Measurements from ENCODE around the gene PDCD6IP. TPM values are rescaled to one million over a fixed set of nuclear protein-coding genes. Genes with fewer than 3 reads are reported as not detected.
A peak's percentile ranks its signal among the peaks of the same experiment; 100 is the strongest.

PDCD6IP gene
- total and polyA plus RNA-seq, 2 donors (not counting 1 experiment from before 2014, with no cell fraction given) = 99.4 to 146 TPM

DNA sequence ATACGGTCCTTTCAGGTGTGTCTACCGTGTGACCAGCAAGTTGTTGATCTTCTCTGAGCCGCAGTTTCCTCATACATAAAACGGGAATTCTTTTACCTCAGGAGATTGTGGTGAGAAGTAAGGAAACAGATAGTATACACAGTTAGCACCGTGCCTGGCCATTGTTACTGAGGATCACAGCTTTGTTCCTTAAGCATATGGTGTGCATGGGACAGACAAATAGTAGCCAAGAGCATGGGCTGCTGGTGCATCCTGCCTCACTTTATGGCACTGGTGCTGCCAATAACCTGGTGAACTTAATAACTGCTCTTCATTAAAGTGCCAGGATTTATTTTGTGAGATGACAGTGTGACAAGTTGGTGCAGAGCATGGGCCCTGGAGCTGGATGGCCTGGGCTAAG, 86.3 kb downstream of the PDCD6IP start:
- TF ChIP-seq EZH2 (IDR thresholded peaks at IDR 0.05; ENCODE audit: low read length, missing control alignments) = no peak
- TF ChIP-seq, protein P1, sequence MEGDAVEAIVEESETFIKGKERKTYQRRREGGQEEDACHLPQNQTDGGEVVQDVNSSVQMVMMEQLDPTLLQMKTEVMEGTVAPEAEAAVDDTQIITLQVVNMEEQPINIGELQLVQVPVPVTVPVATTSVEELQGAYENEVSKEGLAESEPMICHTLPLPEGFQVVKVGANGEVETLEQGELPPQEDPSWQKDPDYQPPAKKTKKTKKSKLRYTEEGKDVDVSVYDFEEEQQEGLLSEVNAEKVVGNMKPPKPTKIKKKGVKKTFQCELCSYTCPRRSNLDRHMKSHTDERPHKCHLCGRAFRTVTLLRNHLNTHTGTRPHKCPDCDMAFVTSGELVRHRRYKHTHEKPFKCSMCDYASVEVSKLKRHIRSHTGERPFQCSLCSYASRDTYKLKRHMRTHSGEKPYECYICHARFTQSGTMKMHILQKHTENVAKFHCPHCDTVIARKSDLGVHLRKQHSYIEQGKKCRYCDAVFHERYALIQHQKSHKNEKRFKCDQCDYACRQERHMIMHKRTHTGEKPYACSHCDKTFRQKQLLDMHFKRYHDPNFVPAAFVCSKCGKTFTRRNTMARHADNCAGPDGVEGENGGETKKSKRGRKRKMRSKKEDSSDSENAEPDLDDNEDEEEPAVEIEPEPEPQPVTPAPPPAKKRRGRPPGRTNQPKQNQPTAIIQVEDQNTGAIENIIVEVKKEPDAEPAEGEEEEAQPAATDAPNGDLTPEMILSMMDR (conservative IDR thresholded peaks at IDR 0.05 in 1 of 2, IDR thresholded peaks at IDR 0.05 in 1 of 2; ENCODE audit: low read depth in 1 of 2, low read length in 2 of 2) = no peak
- H3K27ac ChIP-seq (ENCODE audit: insufficient read depth, low read length) = no peak overlapping the region
- H2AFZ ChIP-seq (ENCODE audit: low read length) = no peak overlapping the region

DNA sequence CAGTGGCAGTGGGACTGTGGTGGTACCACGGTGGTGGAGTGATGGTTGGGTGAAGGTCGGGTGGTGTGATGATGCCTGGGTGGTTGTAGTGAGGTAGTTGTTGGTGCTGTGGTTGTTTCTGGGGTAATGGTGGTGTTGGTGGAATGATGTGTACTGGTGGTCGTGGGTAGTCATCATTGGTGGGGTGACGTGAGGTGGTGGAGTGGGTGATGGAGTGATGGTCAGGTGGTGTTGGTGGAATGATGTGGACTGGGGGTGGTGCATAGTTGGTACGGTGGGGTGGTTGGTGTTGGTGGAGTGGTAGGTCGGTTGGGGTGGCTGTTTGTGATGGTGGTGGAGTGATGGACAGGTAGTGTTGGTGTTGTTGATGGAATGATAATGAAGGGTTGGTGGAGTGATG, 87.1 kb downstream of the PDCD6IP start:
- Histone ChIP-seq H3K27ac (ENCODE audit: insufficient read depth, low read length) (no peak overlapping the region), H3K36me3 (ENCODE audit: control insufficient read depth, insufficient read depth, low read length) (no peaks in the 10 kb centered on the region), H4K20me1 (ENCODE audit: control insufficient read depth, extremely low read depth, insufficient read depth, low read length) (no peaks in the 10 kb centered on the region), H2AFZ (ENCODE audit: low read length) (no peak overlapping the region), H3K9ac (ENCODE audit: insufficient read depth, low read length) (no peak overlapping the region), H3K27me3 (ENCODE audit: control insufficient read depth, insufficient read depth, low read length) (no peaks in the 10 kb centered on the region), H3K9me3 (ENCODE audit: control insufficient read depth, insufficient read depth, low read depth, low read length) (no peaks in the 10 kb centered on the region), H3K79me2 (ENCODE audit: control insufficient read depth, insufficient read depth, low read length) (no peaks in the 10 kb centered on the region), H3K4me2 (ENCODE audit: extremely low read depth, insufficient read depth, low read length) (no peak overlapping the region), H3K4me3 (replicated peaks in 1 of 4; ENCODE audit: control extremely low read depth in 1 of 4, insufficient read depth in 1 of 4, low read depth in 3 of 4, low read length in 4 of 4) (no peak overlapping the region), H3K4me1 (ENCODE audit: control insufficient read depth, extremely low read depth, insufficient read depth, low read length) (no peaks in the 10 kb centered on the region)
- no peak for DNase-seq (ENCODE audit: low read depth in 2 of 2)
- TF ChIP-seq, protein P1 (conservative IDR thresholded peaks at IDR 0.05 in 1 of 2, IDR thresholded peaks at IDR 0.05 in 1 of 2; ENCODE audit: low read depth in 1 of 2, low read length in 2 of 2) = no peak
- no peak for TF ChIP-seq EZH2 (IDR thresholded peaks at IDR 0.05; ENCODE audit: low read length, missing control alignments)

More for the DNA sequence above, 86.3 kb downstream of the PDCD6IP start:
- H3K4me1 ChIP-seq (ENCODE audit: control insufficient read depth, extremely low read depth, insufficient read depth, low read length) = no peaks in the 10 kb centered on the region
- H3K27me3 ChIP-seq (ENCODE audit: control insufficient read depth, insufficient read depth, low read length) = no peaks in the 10 kb centered on the region
- H3K9me3 ChIP-seq (ENCODE audit: control insufficient read depth, insufficient read depth, low read depth, low read length) = no peaks in the 10 kb centered on the region
- H3K4me3 ChIP-seq (replicated peaks in 1 of 4; ENCODE audit: control extremely low read depth in 1 of 4, insufficient read depth in 1 of 4, low read depth in 3 of 4, low read length in 4 of 4) = no peak overlapping the region
- no peaks in the 10 kb centered on the region for H4K20me1 ChIP-seq (ENCODE audit: control insufficient read depth, extremely low read depth, insufficient read depth, low read length)
- H3K9ac ChIP-seq (ENCODE audit: insufficient read depth, low read length) = no peak overlapping the region
- DNase-seq (ENCODE audit: low read depth in 2 of 2) = no peak
- H3K4me2 ChIP-seq (ENCODE audit: extremely low read depth, insufficient read depth, low read length) = no peak overlapping the region
- no peaks in the 10 kb centered on the region for H3K36me3 ChIP-seq (ENCODE audit: control insufficient read depth, insufficient read depth, low read length)
- H3K79me2 ChIP-seq (ENCODE audit: control insufficient read depth, insufficient read depth, low read length) = no peaks in the 10 kb centered on the region

DNA sequence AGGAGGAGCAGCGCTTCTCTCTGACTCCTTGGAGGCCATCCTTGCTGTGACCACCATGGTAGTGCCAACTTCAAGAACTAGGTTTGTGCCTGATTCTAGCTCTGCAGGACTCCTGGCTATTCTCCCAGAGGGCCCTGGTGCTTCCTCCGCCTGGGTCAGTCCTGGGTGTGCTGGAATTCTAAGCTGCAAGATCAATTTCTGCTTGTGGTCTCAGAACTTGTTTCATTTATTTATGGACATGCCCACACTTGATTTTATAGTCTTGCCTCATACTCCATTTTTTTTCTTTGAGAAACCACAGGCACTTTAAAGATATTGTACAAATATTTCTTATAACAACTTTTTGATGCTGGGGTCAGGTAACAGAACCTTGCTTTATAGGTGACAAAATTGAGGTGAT, 87.6 kb downstream of the PDCD6IP start:
- H3K4me2 ChIP-seq (ENCODE audit: extremely low read depth, insufficient read depth, low read length) = no peak overlapping the region
- TF ChIP-seq, protein P1 (conservative IDR thresholded peaks at IDR 0.05 in 1 of 2, IDR thresholded peaks at IDR 0.05 in 1 of 2; ENCODE audit: low read depth in 1 of 2, low read length in 2 of 2) = no peak
- no peak for TF ChIP-seq EZH2 (IDR thresholded peaks at IDR 0.05; ENCODE audit: low read length, missing control alignments)
- H3K36me3 ChIP-seq (ENCODE audit: control insufficient read depth, insufficient read depth, low read length) = no peaks in the 10 kb centered on the region
- H3K4me1 ChIP-seq (ENCODE audit: control insufficient read depth, extremely low read depth, insufficient read depth, low read length) = no peaks in the 10 kb centered on the region
- no peak overlapping the region for H3K27ac ChIP-seq (ENCODE audit: insufficient read depth, low read length)
- no peak overlapping the region for H2AFZ ChIP-seq (ENCODE audit: low read length)
- H3K79me2 ChIP-seq (ENCODE audit: control insufficient read depth, insufficient read depth, low read length) = no peaks in the 10 kb centered on the region
- no peak overlapping the region for H3K9ac ChIP-seq (ENCODE audit: insufficient read depth, low read length)
- H3K27me3 ChIP-seq (ENCODE audit: control insufficient read depth, insufficient read depth, low read length) = no peaks in the 10 kb centered on the region
- no peaks in the 10 kb centered on the region for H3K9me3 ChIP-seq (ENCODE audit: control insufficient read depth, insufficient read depth, low read depth, low read length)
- DNase-seq (ENCODE audit: low read depth in 2 of 2) = peak; percentile 28 to 65
- no peak overlapping the region for H3K4me3 ChIP-seq (replicated peaks in 1 of 4; ENCODE audit: control extremely low read depth in 1 of 4, insufficient read depth in 1 of 4, low read depth in 3 of 4, low read length in 4 of 4)
- no peaks in the 10 kb centered on the region for H4K20me1 ChIP-seq (ENCODE audit: control insufficient read depth, extremely low read depth, insufficient read depth, low read length)
